ACC112 (cell line): ENCODE measurements around the gene FBXW4.

Experiments
- H2AFZ ChIP-seq: fragments of 200-600 bp; sonication (generic); one replicate; pipeline ENCODE4 v1.6.0; 2017; ENCODE audit warnings: antibody characterized with exemption, low read length; ENCODE audit not compliant: unreplicated experiment
- H3K27ac ChIP-seq: fragments of 200-600 bp; sonication (generic); 2 replicates; pipeline ENCODE4 v1.5.1; 2014; ENCODE audit warnings: low read depth, mild to moderate bottlenecking, antibody characterized with exemption, low read length, moderate library complexity
- H3K27me3 ChIP-seq: fragments of 200-600 bp; sonication (generic); 2 replicates; pipeline ENCODE4 v1.6.1; 2014; ENCODE audit warnings: mild to moderate bottlenecking, antibody characterized with exemption, low read length, moderate library complexity, mixed read lengths; ENCODE audit not compliant: insufficient read depth
- H3K36me3 ChIP-seq: fragments of 200-600 bp; sonication (generic); 2 replicates; pipeline ENCODE4 v1.6.1; 2016; ENCODE audit warnings: mild to moderate bottlenecking, antibody characterized with exemption, low read length, moderate library complexity, mixed read lengths; ENCODE audit not compliant: insufficient read depth
- H3K4me1 ChIP-seq: fragments of 200-600 bp; sonication (generic); one replicate; pipeline ENCODE4 v1.6.1; 2016; ENCODE audit warnings: low read length, mixed read lengths; ENCODE audit not compliant: insufficient read depth, unreplicated experiment, control insufficient read depth
- H3K4me3 ChIP-seq: fragments of 200-600 bp; sonication (generic); 2 replicates; pipeline ENCODE4 v1.5.1; 2014; ENCODE audit warnings: mild to moderate bottlenecking, low read depth, low read length
- H3K79me2 ChIP-seq: fragments of 200-600 bp; sonication (generic); one replicate; pipeline ENCODE4 v1.6.0; 2016; ENCODE audit warnings: low read length; ENCODE audit not compliant: control insufficient read depth, unreplicated experiment, insufficient read depth

Gene FBXW4

DNA sequence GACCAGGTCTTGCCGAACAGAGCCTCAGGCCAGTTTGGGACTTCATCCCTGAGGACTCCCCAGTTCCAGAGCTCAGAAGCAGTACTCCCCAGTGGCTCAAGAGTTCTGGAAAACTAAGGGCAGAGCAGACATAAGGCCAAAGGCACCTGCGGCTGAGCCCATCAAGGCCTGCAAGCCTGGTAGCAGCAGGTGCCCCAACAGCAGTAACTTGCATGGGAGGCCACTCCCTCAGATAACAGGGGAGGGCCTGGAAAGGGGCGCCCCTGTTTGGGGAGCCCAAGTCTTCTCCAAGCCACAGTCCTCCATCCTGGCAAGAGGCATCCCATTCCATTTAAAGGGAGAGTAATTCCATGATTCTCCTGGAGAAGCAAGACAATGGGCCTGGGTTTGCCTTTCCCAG is 119.9 kb downstream of the FBXW4 start:
- no peak overlapping the region for H3K27ac ChIP-seq
- H3K4me3 ChIP-seq, result no peak overlapping the region
- H3K27me3 ChIP-seq, result no peaks in the 10 kb centered on the region
- H3K4me1 ChIP-seq, result peaks cover 3% of the 10 kb centered on the region
- H3K79me2 ChIP-seq, result no peaks in the 10 kb centered on the region
- no peaks in the 10 kb centered on the region for H3K36me3 ChIP-seq
- no peak overlapping the region for H2AFZ ChIP-seq

DNA sequence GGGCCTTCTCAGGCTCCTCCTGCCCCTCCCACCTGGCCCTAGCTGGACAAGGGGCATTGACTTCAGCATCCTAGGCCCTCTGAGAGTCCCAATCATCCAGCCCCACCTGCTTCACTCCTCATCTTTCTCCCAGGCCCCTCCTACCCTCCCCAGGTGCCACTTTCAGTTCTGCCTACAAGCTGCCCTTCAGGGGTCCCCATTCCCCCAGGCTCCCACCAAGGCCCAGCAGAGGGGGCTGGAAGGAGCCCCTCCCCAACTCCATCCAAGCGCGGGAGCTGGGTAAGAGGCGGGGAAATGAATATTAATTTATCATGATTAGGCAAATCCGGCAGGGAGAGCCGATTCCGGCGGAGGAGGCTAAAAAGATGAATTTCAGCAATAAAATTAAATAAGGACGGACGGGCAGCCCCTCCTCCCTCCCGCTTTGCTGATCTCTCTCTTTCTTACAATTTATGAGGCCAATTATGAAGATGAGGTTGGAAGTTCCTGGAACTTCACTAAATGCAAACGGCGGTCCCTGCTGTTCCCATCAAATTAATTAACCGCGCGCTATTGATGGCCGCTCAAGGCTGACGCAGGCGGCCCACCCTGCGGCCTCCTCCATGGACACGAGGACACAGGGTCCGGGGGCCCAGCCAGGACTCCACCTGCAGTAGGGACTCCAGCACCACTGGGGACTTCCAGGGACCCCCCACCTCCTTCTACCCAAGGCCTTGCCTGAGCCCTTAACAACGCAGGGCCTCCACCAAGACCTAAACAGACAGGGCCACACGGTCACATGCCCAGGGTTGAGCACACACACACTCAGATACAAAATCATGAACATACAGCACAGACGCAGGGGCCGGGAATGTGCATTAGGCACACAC is 120.9 kb downstream of the FBXW4 start:
- Histone ChIP-seq H3K36me3 (no peaks in the 10 kb centered on the region), H2AFZ (no peak overlapping the region), H3K4me3 (no peak overlapping the region), H3K27me3 (peaks cover 9% of the 10 kb centered on the region; the same call in 1 of the 2 replicates), H3K4me1 (peaks cover 3% of the 10 kb centered on the region), H3K79me2 (no peaks in the 10 kb centered on the region), H3K27ac (no peak overlapping the region)

DNA sequence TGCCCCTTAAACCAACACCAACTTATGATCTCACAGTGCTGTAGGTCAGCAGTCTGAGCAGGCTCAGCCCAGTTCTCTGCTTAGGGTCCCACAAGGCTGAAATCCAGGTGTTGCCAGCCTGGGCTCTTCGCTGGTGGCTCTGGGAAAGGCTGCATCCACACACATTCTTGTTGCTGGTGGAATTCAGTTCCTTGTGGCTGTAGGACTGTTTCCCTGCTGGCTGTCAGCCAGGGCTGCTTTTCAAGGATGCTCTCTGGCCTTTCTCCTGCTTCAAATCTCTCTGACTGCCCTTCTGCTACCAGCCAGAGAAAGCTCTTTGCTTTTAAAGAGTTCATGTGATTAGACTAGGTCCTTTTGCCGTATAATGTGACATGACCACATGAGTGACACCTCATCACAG is 122.2 kb downstream of the FBXW4 start:
- no peaks in the 10 kb centered on the region for H3K36me3 ChIP-seq
- H3K79me2 ChIP-seq, result no peaks in the 10 kb centered on the region
- H3K4me1 ChIP-seq, result peaks cover 3% of the 10 kb centered on the region
- H3K27me3 ChIP-seq, result peaks cover 23% of the 10 kb centered on the region
- no peak overlapping the region for H3K27ac ChIP-seq
- no peak overlapping the region for H3K4me3 ChIP-seq
- H2AFZ ChIP-seq, result no peak overlapping the region

DNA sequence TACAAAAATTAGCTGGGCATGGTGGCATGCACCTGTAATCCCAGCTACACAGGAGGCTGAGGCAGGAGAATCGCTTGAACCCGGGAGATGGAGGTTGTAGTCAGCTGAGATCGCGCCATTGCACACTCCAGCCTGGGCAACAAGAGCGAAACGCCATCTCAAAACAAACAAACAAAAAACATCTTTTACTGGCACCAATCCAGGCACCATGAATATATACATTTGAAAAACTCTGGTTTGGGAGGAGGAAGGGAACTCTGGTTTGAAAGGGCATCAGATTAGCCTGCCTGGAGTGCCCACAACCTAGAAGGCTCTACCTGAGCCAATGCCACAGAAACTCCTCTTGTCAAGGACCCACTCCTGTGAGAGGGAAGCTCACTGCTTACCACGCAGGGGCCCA is 122.8 kb downstream of the FBXW4 start:
- no peak overlapping the region for H2AFZ ChIP-seq
- no peak overlapping the region for H3K27ac ChIP-seq
- peaks cover 3% of the 10 kb centered on the region for H3K4me1 ChIP-seq
- H3K79me2 ChIP-seq, result no peaks in the 10 kb centered on the region
- H3K4me3 ChIP-seq, result no peak overlapping the region
- H3K27me3 ChIP-seq, result peaks cover 29% of the 10 kb centered on the region
- H3K36me3 ChIP-seq, result no peaks in the 10 kb centered on the region

DNA sequence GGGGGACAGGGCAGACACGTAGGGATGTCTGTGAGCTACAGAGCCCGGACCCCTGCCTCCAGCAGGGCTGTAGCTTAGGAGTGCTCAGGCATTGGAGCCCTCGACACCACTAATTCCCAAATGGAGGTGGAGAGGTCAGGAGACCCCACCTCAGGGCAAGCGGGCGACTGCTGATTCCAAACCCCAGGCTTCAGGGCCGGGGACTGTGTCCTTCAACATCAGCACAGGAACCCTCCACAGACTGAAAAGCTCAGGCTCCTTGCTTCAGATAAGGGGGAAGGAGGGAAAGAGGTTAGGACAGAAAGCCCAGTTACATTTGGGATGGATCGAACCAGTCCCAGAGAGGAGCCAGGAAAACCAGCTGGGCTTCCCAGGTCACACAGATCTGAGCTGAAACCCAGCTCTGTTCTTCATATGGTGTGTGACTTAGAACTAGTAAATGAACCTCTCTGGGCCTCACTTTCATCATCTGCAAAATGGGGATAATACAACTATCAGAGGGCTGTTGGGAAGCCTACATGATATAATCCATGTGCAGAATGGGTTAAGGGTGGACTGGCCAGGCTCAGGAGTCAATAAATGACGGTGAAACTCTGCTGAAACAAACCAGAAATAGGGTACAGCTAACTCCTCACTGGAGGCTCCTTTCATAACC is 123.6 kb downstream of the FBXW4 start:
- H3K27ac ChIP-seq, result no peak overlapping the region
- H3K79me2 ChIP-seq, result no peaks in the 10 kb centered on the region
- peaks cover 6% of the 10 kb centered on the region for H3K4me1 ChIP-seq
- H3K4me3 ChIP-seq, result no peak overlapping the region
- no peaks in the 10 kb centered on the region for H3K36me3 ChIP-seq
- H2AFZ ChIP-seq, result no peak overlapping the region
- H3K27me3 ChIP-seq, result peaks cover 36% of the 10 kb centered on the region

DNA sequence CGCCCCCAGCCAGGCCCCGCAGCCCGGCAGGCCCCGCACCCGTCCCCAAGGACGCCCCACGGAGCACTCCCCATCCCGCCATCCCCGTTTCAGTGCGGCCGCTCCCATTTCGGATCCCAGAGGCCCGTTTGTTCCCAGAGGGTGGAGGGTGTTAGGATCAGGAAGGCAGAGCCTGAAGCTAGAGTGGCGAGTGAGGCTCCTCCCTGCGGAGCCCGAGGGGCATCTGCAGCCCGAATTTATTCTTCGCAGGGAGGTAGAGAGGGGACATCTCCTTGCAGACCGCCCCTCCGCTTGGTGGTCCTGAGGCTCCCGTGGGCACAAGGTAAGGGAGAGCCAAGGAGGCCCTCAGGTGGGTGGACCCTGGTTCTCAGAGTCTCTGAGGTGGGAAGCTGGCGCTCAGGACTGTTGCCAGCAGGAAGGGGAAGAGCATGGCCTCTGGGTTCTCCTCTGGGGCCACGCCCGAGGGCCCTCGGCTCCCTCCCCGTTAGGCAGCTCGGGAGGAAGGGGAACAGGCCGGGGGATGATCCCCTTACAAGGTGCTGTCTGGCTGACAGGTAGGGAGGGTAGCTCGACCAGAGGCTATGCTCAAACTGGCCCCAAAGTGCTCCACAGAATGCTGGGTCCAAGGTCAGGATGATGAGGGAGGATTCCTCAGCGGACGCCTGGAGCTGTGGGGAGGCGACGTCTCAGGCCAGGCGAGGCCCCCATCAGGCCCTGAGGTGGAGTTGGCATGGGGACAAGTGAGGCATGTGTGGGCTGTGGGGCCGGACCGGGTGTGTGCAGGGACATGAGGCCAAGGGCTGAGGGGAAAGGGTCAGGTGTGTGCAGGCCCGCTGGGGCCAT is 124.3 kb downstream of the FBXW4 start:
- Histone ChIP-seq H3K79me2 (no peaks in the 10 kb centered on the region), H2AFZ (peak overlapping the region; percentile 67), H3K4me1 (peaks cover 6% of the 10 kb centered on the region), H3K36me3 (no peaks in the 10 kb centered on the region), H3K27me3 (peaks cover 43% of the 10 kb centered on the region), H3K4me3 (peak overlapping the region; percentile 83), H3K27ac (no peak overlapping the region)

DNA sequence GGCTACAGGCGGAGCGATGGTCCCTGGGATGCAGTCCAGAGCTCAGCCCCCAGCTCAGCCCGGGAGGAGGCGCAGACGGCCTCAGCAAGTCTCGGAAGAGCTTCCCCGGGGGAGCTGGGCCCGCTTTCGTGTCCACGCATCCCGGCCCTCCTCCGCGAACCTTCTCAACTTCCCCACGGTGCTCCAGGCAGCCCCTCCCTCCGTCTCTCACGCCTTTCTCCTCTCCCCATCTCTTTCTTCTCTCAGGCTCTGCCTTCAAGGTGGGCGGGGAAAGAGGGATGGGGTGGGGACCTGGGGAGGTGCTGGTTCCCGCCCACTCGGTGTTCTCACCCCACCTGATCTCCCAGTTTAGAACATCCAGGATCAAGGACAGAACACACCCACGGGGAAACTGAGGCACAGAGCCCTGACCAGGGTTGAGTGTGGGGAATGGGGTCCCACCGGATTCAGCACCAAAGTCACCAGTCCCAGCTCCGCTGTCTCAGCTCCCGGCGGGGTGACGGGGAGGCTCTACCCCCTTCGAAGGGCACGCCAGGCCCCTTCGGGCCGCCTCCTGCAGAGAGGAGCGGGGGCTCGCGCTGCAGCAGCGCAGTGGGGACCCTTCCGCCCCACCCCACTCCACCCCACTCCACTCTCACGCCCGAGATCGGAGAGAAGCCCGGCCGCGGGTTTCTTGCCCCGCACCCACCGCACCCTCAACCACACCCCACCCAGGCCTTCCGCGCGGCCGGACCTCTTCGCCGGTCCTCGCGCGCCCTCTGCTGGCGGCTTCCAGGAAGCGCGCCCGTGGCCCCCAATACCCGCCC is 125.1 kb downstream of the FBXW4 start:
- Histone ChIP-seq H3K27me3 (peaks cover 52% of the 10 kb centered on the region), H3K4me1 (peaks cover 6% of the 10 kb centered on the region)

DNA sequence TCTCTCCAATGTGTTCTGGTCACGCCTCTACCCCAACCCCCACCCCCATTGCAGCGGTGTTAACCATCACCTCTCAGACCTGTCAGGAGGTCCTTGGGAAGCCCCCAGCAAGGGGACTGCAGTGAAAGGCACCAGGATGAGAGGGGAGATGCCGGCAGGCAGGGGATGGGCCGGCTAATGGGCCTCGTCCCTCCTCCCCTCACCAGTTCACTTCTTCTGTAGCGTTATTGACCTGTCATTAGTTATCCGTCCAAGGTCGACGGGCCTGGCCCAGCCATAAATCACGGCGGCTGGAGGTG is 125.7 kb downstream of the FBXW4 start:
- Histone ChIP-seq H3K4me3 (peak overlapping the region; percentile 83), H2AFZ (no peak overlapping the region), H3K36me3 (no peaks in the 10 kb centered on the region), H3K27me3 (peaks cover 53% of the 10 kb centered on the region), H3K27ac (no peak overlapping the region), H3K79me2 (no peaks in the 10 kb centered on the region), H3K4me1 (peaks cover 6% of the 10 kb centered on the region)

More for the DNA sequence above, 125.1 kb downstream of the FBXW4 start:
- H3K4me3 ChIP-seq, result peak overlapping the region; percentile 83
- H3K27ac ChIP-seq, result no peak overlapping the region
- no peaks in the 10 kb centered on the region for H3K36me3 ChIP-seq
- H3K79me2 ChIP-seq, result no peaks in the 10 kb centered on the region
- peak overlapping the region; percentile 47 for H2AFZ ChIP-seq

DNA sequence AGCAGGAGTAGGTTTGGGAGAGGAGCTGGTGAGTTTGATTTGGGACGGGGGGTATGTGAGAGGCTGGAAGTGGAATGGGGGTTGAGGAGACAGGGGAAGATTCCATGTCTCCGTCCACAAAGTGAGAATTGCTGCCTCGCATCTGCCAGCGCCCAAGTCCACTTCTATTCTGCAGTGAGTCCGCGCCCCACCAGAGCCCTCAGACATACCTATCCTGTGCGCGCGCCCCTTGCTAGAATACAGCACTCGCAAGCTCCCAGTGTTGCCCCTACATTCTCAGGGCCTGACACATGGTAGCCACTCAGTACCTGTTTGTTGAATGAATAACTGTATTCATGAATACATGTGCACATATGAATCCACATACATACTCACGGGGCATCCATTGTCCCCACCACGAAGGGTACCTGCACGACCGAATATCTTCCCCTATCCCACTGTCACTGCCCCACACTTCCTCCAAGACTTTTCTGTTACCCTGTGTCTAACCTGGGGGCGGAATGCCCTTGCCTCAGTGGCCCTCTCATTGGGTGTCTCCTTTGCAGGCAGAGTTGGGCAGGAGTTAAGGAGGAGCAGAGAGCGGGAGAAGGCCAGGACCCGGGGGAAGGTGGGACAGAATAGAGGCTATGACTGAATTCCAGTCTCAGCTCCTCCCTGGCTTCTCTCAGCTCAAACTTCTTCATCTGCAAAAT is 126.8 kb downstream of the FBXW4 start:
- peaks cover 6% of the 10 kb centered on the region for H3K4me1 ChIP-seq
- H3K27me3 ChIP-seq, result peaks cover 53% of the 10 kb centered on the region
- no peak overlapping the region for H2AFZ ChIP-seq
- H3K27ac ChIP-seq, result no peak overlapping the region
- no peaks in the 10 kb centered on the region for H3K79me2 ChIP-seq
- no peak overlapping the region for H3K4me3 ChIP-seq
- no peaks in the 10 kb centered on the region for H3K36me3 ChIP-seq
